IMR-90 (cell line): ENCODE data around the gene MARK2.

Experiments
- BHLHE40 ChIP-seq: fragments of 150-350 bp; IDR thresholded peaks from 2 replicates; pipeline ENCODE4 v1.6.1; 2016; ENCODE audit warnings: mild to moderate bottlenecking, low read depth, low read length
- CEBPB ChIP-seq: IDR thresholded peaks from 2 replicates; pipeline ENCODE4 v1.6.1; 2012; ENCODE audit warnings: low read depth, low read length, improper control_type of control experiment
- MXI1 ChIP-seq: IDR thresholded peaks from 2 replicates; pipeline ENCODE4 v1.6.1; 2012; ENCODE audit warnings: low read depth, mild to moderate bottlenecking, low read length, moderate library complexity, borderline replicate concordance
- POLR2A ChIP-seq: IDR thresholded peaks from 2 replicates; pipeline ENCODE4 v1.6.1; 2012; ENCODE audit warnings: mild to moderate bottlenecking, low read depth, low read length
- TF ChIP-seq, protein P1 (sequence below): conservative IDR thresholded peaks from 2 replicates; pipeline ENCODE4 v1.5.1; 2012; ENCODE audit warnings: mild to moderate bottlenecking, low read depth, low read length, improper control_type of control experiment
- TF ChIP-seq, protein P2 (sequence below): fragments of 150-350 bp; IDR thresholded peaks from 2 replicates; pipeline ENCODE4 v1.6.1; 2016; ENCODE audit warnings: low read depth, mild to moderate bottlenecking, low read length, moderate library complexity, borderline replicate concordance

DNA sequence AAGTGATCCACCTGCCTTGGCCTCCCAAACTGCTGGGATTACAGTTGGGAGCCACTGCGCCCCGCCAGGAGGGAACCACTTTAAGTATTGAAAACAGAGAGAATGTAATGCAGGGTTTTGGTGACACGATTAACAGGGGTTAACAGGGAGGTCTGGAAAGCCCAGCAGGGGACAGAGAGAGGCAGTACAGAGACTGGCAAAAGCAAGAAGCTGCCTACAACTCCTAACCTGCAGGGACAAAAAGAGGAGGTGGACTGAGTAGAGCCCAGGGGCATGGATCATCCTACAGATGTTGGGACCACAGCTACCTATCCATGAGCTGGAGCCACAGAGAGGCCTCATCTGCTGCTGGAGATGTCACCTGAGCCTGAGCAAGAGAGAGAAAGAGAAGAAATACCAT, 27.4 kb upstream of the MARK2 start:
- TF ChIP-seq, protein P1, sequence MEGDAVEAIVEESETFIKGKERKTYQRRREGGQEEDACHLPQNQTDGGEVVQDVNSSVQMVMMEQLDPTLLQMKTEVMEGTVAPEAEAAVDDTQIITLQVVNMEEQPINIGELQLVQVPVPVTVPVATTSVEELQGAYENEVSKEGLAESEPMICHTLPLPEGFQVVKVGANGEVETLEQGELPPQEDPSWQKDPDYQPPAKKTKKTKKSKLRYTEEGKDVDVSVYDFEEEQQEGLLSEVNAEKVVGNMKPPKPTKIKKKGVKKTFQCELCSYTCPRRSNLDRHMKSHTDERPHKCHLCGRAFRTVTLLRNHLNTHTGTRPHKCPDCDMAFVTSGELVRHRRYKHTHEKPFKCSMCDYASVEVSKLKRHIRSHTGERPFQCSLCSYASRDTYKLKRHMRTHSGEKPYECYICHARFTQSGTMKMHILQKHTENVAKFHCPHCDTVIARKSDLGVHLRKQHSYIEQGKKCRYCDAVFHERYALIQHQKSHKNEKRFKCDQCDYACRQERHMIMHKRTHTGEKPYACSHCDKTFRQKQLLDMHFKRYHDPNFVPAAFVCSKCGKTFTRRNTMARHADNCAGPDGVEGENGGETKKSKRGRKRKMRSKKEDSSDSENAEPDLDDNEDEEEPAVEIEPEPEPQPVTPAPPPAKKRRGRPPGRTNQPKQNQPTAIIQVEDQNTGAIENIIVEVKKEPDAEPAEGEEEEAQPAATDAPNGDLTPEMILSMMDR: no peak
- TF ChIP-seq BHLHE40 (no peak), CEBPB (no peak), MXI1 (no peak), POLR2A (no peak)
- TF ChIP-seq, protein P2, sequence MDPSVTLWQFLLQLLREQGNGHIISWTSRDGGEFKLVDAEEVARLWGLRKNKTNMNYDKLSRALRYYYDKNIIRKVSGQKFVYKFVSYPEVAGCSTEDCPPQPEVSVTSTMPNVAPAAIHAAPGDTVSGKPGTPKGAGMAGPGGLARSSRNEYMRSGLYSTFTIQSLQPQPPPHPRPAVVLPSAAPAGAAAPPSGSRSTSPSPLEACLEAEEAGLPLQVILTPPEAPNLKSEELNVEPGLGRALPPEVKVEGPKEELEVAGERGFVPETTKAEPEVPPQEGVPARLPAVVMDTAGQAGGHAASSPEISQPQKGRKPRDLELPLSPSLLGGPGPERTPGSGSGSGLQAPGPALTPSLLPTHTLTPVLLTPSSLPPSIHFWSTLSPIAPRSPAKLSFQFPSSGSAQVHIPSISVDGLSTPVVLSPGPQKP: no peak
